Neural crest cell (in vitro differentiated cells): ENCODE data around the gene GFAP. TPM values are rescaled to one million over a fixed set of nuclear protein-coding genes. Genes with fewer than 3 reads are reported as not detected.
"Not testable (repeated sequence)": the region's sequence is repeated elsewhere in the genome, so short reads cannot be mapped to it uniquely, and the experiment has no call there.

ENCODE experiments used
- DNase-seq: peaks from one replicate; pipeline ENCODE4 v3.0.0; 2021; ENCODE audit warnings: low read depth, mixed read lengths, low spot score
- H3K27ac Mint-ChIP-seq: one replicate; pipeline ENCODE4 v1.8.0; 2021; ENCODE audit warnings: mild to moderate bottlenecking, mixed read lengths; ENCODE audit not compliant: unreplicated experiment
- H3K27me3 Mint-ChIP-seq: 2 replicates; pipeline ENCODE4 v1.8.0; 2021; ENCODE audit warnings: low read depth, mild to moderate bottlenecking, mixed read lengths
- H3K36me3 Mint-ChIP-seq: 2 replicates; pipeline ENCODE4 v1.8.0; 2021; ENCODE audit warnings: low read depth, mild to moderate bottlenecking, mixed read lengths
- H3K4me1 Mint-ChIP-seq: 2 replicates; pipeline ENCODE4 v1.8.0; 2021; ENCODE audit warnings: mixed read lengths
- H3K4me3 Mint-ChIP-seq: one replicate; pipeline ENCODE4 v1.8.0; 2021; ENCODE audit warnings: mild to moderate bottlenecking, mixed read lengths
- H3K9me3 Mint-ChIP-seq: 2 replicates; pipeline ENCODE4 v1.8.0; 2021; ENCODE audit warnings: mixed read lengths
- total RNA-seq: library from RNA; stranded (reverse); gene quantifications from 2 replicates; pipeline ENCODE4 v1.2.1, GENCODE V29; 2021
- TF ChIP-seq, protein P1 (sequence below): fragments of 200-600 bp; sonication (generic); conservative IDR thresholded peaks from 2 replicates; pipeline ENCODE4 v1.5.0; 2021; ENCODE audit warnings: antibody characterized with exemption, mild to moderate bottlenecking

The GFAP gene
- total RNA-seq, 1 donor from 2014 or later: not detected

GRCh38 chr17:44955674-44956425 is 40.5 kb upstream of the GFAP start:
- DNase-seq: no peak
- no peak overlapping the region for H3K4me3 Mint-ChIP-seq
- H3K4me1 Mint-ChIP-seq: peaks cover 22% of the 10 kb centered on the region
- H3K27ac Mint-ChIP-seq: no peak overlapping the region
- TF ChIP-seq, protein P1, sequence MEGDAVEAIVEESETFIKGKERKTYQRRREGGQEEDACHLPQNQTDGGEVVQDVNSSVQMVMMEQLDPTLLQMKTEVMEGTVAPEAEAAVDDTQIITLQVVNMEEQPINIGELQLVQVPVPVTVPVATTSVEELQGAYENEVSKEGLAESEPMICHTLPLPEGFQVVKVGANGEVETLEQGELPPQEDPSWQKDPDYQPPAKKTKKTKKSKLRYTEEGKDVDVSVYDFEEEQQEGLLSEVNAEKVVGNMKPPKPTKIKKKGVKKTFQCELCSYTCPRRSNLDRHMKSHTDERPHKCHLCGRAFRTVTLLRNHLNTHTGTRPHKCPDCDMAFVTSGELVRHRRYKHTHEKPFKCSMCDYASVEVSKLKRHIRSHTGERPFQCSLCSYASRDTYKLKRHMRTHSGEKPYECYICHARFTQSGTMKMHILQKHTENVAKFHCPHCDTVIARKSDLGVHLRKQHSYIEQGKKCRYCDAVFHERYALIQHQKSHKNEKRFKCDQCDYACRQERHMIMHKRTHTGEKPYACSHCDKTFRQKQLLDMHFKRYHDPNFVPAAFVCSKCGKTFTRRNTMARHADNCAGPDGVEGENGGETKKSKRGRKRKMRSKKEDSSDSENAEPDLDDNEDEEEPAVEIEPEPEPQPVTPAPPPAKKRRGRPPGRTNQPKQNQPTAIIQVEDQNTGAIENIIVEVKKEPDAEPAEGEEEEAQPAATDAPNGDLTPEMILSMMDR: no peak
- no peaks in the 10 kb centered on the region for H3K9me3 Mint-ChIP-seq
- no peaks in the 10 kb centered on the region for H3K36me3 Mint-ChIP-seq
- peaks cover 3% of the 10 kb centered on the region for H3K27me3 Mint-ChIP-seq

GRCh38 chr17:44952946-44953475 is 37.7 kb upstream of the GFAP start:
- no peaks in the 10 kb centered on the region for H3K36me3 Mint-ChIP-seq
- H3K4me1 Mint-ChIP-seq: peaks cover 22% of the 10 kb centered on the region
- peaks cover 3% of the 10 kb centered on the region for H3K27me3 Mint-ChIP-seq
- TF ChIP-seq, protein P1: no peak
- no peak overlapping the region for H3K27ac Mint-ChIP-seq
- no peak for DNase-seq
- no peak overlapping the region for H3K4me3 Mint-ChIP-seq
- no peaks in the 10 kb centered on the region for H3K9me3 Mint-ChIP-seq

DNA sequence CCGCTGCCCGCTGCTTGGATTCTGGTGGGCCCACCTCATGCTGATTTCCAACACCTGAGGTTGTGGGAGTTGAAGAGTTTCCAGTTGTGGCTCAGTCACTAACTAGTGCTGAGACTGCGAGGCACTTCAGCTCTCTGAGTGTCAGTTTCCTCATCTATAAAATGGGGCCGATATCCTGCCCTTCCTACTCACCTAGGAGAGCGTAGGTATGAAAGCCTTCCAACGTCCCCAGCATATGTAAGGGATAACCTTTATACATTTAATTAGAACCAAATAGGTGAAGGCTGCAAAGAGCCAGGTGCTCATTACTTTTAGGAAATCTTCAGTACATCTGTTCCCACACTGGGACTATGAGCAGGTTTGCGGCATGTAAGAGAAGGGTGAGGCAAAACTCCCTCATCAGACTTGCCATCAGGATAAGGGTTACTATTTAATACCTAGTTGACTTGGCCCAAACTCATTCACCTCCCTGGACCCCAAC is 33.1 kb upstream of the GFAP start:
- TF ChIP-seq, protein P1: no peak
- Mint-ChIP-seq H3K9me3 (no peaks in the 10 kb centered on the region), H3K36me3 (peaks cover 9% of the 10 kb centered on the region), H3K27ac (no peak overlapping the region), H3K27me3 (peaks cover 3% of the 10 kb centered on the region), H3K4me1 (peaks cover 25% of the 10 kb centered on the region), H3K4me3 (peak overlapping the region; percentile 92)
- no peak for DNase-seq

GRCh38 chr17:44947461-44948314 is 32.4 kb upstream of the GFAP start, which contains the start of gene KIF18B:
Gene KIF18B, minus strand, starts transcription at chr17:44947773. Its CDS starts 11,429 bp downstream, at chr17:44936344.
- H3K27ac Mint-ChIP-seq: peak within 1 kb of the TSS; percentile 94
- peaks cover 9% of the 10 kb centered on the region for H3K36me3 Mint-ChIP-seq
- peak; percentile 88 for DNase-seq
- H3K4me1 Mint-ChIP-seq: peaks cover 25% of the 10 kb centered on the region
- no peaks in the 10 kb centered on the region for H3K27me3 Mint-ChIP-seq
- TF ChIP-seq, protein P1: peak; percentile 15
- H3K4me3 Mint-ChIP-seq: peak within 1 kb of the TSS; percentile 92
- H3K9me3 Mint-ChIP-seq: no peaks in the 10 kb centered on the region

DNA sequence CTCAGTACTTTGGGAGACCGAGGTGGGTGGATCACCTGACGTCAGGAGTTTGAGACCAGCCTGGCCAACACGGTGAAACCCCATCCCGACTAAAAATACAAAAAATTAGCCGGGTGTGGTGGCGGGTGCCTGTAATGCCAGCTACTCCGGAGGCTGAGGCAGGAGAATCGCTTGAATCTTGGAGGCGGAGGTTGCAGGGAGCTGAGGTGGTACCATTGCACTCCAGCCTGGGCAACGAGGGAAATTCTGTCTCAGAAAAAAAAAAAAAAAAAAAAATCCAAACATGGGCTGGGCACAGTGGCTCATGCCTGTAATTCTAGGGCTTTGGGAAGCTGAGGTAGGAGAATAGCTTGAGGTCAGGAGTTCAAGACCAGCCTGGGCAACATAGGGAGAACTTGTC is 30.4 kb upstream of the GFAP start:
- Mint-ChIP-seq H3K4me3 (peak overlapping the region; percentile 92), H3K4me1 (peaks cover 37% of the 10 kb centered on the region), H3K36me3 (peaks cover 16% of the 10 kb centered on the region)
- H3K27ac Mint-ChIP-seq, H3K9me3 Mint-ChIP-seq, DNase-seq, H3K27me3 Mint-ChIP-seq: not testable (repeated sequence)
